GOT3 (cell line): ENCODE results near the gene FALEC.

Experiments
- DNase-seq: peaks from one replicate; lab custom pipeline; 2025; ENCODE audit warnings: mixed read lengths; lab: John Stamatoyannopoulos, UW

The FALEC gene

DNA sequence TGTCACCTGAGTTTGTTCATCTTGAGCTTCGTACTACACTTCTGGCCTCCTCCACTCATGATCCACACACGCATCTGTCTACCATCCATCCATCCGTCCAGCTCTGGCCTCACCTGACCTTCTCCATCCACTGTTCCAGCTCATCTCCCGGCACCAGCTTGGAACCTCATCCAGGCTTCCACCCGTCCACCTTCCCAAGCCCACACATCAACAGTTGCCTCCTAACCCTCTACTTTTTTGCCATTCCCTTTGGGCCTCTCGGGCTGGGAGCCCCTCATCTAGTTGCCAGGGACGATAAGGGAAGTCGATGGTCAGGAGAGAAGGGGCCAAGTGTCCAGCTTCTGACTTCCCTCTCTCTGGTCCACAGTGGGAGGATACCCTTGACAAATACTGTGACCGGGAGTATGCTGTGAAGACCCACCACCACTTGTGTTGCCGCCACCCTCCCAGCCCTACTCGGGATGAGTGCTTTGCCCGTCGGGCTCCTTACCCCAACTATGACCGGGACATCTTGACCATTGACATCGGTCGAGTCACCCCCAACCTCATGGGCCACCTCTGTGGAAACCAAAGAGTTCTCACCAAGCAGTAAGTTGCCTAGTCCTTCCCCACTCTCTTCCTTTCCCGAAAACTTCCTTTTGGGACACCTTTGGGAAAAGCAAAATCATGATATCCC is 3.4 kb upstream of the FALEC start:
- no peak for DNase-seq

DNA sequence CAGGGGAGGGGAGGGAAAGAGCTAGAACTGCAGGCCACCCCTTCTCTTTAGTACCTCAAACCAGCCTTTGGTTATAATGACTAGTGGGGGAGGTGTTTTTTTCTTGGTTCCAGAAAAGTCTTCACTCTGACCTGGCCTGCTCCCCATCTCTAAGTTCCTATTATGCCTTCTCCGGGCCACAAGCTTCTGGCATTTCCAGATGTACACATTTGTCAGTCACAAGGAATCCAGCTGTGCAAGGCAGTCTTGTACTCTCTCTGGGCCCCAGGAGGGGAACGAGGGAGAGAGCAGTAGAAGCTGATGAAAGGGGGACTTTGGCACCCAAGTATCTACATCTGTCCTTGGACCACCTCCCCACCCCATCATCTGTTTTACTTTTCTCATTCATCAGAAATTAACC is 2.7 kb upstream of the FALEC start:
- DNase-seq = no peak

DNA sequence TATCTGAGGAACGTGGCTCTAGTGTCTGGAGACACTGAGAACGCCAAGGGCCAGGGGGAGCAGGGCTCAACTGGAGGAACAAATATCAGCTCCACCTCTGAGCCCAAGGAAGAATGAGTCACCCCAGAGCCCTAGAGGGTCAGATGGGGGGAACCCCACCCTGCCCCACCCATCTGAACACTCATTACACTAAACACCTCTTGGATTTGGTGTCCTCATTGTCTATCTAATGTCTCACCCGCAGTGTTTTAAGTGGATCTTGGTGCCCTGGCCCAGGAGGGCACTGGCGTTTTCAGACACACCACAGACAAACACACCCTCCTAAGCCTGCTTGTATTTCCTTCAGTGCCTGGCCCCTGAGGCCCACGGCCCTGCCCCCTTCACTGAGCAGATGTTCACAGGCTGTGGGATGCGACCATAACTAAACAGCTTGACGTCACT is 2.2 kb upstream of the FALEC start:
- DNase-seq = no peak

DNA sequence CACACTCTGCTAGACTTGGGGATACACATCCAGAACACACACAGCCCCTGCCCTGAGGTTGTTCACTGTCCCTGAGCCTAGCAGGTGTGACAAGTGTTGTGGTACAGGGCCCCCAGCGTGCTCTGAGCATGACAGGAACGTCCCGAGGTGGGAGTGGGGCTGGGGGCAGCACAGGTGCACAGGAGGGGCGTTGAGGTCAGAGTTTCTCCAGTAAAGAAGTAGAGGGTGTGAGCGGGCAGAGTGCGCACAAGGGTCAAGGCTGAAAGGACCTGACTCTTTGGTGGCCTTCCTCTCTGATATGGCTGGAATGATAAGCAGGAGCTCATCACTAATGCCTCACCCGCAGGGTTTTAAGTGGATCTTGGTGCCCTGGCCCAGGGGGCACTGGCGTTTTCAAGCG is 1.3 kb upstream of the FALEC start:
- DNase-seq = no peak

DNA sequence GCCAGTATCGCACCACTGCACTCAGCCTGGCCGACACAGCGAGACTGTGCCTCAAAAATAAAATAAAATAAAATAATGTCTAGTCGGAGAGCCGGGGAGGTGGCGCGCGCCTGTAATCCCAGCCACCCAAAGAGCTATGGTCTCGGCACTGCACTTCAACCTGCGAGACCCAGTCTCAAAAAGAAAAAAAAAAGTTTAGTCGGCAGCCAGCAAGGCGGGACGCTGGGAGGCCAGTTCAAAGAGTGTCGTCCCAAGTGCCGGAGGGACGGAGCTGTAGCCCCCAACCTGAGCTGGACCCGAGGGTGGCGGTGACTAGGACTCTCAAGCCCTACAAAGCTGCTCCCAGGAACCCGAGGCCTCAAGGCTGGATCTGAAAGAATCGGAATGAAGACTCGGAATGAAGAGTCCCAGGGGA is 632 bp upstream of the FALEC start:
- no peak for DNase-seq

DNA sequence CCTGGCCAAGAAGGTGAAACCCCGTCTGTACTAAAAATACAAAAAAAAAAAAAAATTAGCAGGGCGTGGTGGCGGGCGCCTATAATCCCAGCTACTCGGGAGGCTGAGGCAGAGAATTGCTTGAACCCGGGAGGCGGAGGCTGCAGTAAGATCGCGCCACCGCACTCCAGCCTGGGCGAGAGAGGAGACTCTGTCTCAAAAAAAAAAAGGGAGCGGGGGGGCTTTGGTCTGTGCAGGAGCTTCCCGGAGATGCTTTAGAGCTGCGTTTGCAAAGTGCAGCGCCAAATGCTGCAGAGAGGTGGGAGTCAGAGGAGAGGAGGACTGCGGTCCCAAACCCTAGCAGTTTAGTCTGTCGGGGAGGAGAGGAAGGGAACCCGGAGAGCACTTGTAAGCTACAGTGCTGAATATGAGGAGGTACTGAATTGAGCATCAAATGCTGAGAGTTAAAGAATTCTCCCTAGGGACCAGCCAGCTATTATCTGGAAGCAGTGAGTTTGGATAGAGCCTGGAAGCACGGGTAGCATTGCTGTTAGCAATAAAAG is 569 bp downstream of the FALEC start:
- DNase-seq = no peak

DNA sequence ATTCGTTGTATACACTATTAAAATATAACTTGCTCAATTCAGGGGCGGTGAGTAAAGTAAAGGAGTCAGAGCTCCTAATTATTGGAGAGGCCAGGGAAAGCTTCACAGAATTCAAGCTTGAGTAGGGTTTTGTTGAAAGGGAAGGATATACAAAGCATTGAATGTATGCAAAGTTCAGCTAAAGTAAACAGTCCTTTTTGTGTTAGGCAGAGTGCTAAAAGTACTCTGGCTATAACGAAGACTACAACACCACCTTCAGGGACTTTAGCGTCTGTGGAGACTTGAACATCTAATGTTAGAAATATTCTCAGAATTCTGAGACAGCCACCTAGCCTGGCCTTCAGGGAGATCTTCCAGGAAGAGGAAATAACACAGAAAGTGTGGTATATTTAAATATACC is 1.1 kb downstream of the FALEC start:
- no peak for DNase-seq

DNA sequence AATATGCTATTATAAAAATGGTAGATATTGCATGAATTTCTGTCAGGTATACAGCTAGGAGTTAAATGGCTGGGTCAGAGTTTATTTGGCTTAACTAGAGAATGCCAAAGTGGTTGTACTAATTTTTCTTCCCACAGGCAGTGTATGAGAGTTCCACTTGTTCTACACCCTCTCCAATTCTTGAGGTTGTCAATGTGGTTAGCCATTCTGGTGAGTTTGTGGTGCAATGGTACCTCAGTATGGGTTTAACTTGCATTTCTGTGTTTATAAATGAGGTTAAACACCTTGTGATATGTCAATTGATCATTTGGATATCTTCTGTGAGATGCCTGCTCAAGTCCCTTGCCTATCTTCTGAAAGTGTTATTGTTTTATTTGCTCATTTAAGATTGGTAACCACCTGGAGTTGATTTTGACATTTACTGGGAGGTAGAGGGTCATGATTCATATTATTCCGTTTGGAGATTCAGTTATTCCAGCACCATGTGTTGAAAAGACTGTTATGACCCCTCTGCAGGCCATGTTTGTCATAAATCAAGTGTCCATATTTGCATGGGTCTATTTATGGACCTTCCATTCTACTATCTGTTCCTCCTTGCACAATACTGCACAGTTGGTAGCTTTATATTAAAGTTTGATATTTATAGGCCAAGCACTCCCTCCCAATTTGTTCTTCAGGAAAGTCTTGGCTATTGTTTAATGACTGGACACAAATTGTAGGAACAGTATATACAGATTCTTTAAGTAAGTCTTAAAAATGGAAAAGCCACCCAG is 5.8 kb downstream of the FALEC start:
- no peak for DNase-seq

DNA sequence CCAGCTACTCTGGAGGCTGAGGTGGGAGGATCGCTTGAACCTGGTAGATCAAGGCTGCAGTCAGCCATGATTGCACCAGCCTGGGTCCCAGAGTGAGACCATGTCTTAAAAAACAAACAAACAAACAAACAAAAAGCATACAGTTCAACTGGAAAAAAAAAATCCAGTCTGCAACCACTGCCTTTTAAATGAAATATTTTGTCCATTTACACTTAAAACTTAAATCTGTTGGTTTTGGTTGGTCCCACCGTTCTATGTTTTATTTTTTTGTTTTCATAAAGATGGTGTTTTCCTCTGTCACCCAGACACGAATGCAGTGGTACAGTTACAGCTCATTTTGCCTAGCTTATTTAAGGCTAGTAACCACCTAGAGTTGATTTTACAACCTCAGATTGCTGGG is 9.8 kb downstream of the FALEC start:
- no peak for DNase-seq

DNA sequence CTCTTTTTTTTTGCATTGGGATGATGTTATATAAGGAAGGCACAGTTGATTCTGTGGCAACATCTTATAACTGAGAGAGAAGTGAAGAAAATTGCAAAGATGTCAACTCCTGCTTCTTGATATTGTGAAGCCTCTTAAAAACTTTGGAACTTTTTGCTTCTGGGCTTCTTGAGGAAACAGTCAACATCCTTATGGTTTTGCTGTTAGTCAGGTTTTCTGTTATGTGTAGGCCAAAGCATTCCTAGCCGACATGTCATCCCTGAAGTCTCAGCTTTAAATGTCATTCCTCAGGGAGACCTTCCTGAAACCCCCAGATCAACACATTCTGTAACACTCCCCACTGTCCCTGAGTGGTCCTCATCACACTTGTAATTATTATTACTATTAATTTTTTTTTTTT is 12.6 kb downstream of the FALEC start:
- DNase-seq = no peak

DNA sequence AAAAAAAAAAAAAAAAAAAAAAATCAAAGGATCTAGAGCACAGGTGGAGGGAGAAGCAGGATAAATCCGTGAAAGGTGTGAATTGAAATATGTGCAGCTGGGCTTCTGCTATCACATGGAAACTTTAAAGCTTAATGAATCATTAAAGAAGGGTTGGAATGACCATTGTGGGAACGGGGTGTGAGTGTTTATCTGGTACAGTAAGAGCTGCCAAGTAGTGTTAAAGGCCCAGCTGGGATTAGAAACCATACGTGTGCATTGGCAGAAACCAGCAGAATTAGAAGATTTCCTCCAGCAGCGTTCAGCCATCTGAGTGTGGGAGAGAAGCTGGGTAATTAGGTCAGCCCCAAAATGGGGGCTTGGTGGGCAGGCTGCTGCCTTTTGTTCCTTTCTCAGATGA is 13.5 kb downstream of the FALEC start:
- no peak for DNase-seq

DNA sequence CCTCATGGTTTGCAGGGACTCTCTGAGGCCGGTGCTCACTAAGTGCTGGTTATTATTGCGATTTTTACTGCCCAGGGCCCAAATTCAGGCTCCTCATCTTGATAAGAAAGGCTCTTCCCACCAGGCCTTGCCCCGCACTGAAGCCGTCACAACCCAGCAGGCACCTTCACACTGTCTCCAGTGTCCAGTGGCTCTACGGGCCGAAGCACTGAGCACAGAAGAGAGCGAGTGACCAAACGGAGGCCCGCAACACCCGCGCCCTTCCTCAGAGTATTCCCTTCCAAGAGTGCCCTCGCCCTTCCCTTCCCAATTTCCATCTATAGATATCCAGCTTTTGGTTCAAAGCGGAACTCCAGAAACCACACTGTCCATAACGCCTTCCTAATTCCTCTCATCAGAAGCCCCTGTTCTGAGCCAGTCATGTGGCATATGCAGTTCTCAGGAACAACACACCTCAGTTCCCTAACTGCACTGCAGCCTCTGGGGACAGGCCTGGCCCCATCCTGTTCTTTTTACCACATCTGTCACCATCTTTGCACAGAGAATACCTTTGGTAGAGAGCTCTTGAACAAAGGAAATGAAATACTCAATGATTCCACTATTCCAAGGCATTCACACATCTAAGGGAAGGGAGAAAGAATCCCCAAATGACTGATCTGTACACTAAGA is 15.1 kb downstream of the FALEC start:
- no peak for DNase-seq

DNA sequence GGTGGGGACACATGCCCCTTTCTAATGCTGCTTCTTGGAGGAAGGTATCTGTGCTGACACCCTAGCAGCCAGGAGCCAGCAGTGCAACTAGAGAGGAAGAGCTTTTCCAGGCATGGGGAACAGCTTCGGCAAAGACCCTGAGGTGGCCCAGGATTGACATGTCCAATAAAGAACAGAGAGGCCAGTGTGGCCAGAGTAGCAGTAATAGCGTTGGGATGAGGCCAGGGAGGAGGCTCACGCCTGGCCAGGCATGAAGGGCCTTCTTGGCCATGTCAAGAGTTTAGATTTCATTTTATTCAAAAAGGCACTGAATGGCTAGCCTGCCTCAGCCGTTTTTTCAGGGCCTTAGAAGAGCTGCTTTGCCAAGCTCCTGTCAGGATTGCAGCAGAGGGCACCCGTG is 17.3 kb downstream of the FALEC start:
- DNase-seq = no peak

DNA sequence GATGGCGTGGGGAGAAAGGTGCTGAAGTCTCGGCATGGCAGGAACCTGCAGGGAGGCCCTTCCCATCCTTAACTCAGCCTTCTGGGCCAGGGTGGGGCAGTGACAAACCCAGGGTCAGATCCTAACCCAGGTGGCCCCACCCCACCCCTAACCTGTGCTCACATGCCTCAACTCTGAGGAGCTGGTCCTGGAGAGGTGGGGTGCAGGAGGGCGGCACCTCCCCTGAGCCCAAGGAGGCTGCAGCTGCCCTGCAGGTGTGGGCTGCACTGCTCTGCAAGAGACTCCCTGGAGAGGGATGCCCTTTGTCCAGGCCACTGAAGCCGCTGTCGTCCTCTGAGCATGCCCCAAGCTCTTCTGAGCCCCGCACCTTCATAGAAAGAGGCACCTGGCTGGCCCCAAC is 18.4 kb downstream of the FALEC start:
- no peak for DNase-seq

DNA sequence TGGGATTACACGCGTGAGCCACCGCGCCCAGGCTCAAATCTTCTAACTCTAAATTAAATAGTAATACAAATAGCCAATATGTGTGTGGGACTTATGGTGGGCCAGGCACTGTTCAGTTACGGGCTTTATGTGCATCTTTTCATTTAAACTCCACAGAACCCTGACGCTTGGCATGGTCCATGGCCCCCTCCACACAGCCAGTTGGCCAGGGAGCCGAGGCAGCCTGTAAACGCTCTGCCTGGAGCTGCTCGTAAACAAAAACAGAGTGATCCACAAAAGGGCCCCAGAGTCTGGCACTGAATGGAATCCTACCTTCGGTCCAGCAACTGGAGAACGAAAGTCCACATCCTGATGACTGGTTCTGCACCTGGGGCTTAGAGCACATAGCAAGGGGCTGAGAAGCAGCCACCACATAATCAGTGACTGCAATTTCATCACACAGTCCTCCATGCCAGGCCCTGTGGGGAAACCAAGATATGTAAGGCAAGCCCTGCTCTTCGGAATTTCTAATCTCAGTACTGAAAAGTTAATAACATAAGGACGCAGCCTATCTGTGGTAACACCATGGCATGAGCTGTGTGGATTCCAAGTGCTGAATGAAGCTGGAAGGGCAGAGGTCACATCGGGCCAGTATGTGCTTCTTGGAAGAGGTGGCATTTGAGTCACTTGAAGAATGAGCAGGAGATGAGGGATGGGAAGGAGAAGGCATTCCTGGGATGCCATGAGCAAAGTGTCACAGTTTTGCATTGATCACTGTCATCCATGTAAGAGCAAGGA is 20.1 kb downstream of the FALEC start:
- DNase-seq = no peak

DNA sequence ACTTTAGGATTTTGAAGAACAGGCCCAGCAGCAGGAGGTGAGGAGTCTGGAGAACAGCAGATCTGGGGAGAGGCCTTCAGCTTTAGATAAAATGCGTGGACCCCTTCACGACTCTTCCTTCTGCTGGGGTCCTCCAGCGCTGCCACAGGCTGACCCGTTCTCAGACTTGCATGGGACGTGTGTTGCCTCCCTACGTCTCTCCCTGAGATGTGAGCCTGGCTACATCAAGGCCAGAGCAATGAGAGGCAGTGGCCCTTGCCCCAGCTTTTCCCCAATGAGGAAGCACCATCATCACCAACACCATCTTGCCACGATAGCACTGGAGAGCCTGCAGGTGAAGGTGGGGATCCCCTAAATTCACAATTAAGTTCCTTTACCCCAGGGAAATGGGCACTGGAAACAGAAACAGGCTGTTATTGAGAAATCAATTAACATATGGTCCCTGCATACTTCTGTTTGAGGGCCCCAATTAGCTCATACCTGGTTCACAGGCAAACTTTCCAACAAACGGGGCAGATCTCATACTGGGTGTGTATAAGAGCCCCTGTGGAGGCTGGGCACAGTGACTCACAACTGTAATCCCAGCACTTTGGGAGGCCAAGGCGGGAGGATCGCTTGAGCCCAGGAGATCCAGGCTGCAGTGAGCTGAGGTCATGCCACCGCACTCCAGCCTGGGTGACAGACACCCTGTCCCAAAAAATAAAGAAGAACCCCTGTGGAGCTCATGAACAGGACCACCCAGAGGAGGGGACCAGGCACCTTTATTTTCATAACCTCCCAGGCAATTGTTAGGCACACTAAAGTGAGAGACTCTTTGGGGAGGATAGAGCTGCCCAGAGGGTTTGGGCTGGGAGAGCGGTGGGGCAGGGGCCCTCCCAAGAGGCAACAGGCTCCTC is 21.5 kb downstream of the FALEC start:
- DNase-seq = no peak

DNA sequence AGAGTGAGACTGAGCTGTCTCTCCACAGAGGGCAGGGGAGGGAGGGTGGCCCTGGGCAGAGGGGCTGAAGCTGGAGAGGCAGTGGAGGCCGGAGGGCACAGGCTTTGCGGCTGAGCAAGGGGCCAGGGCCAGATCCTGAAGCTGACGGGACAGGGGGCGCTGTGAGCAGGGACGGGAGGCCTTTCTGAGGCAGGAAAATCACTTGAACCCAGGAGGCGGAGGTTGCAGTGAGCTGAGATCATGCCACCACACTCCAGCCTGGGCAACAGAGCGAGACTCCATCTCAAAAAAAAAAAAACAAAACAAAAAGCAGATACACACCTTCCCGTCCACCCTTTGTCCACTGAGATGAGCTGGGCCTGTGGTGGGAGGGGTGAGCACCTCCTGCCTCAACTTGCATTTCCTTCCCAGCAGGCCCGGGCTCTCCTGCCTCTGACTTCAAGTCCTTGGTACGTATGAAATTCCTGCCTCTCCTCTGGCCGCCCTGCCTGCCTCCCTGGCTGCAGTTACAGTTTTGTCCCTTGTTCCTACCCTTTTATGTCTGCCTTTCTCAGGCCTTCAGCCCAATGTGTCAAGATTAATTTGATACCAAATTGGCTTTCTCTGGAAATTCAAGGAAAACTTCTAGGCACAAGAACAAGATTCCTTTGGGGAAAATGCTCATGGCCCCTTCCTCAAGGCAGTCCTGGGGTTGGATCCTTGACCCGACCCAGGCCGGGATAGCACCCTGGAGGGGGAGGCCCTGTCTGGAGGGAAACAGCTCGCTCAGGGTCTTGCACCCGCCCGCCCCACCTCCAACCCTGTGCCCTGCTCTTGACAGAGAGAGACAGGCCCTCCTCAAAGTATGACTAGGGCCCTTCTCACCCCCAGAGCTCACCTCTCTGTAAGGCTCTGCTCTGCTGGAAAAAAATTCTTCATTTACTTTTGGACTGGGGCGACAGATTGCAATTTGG is 22.5 kb downstream of the FALEC start:
- DNase-seq = no peak

DNA sequence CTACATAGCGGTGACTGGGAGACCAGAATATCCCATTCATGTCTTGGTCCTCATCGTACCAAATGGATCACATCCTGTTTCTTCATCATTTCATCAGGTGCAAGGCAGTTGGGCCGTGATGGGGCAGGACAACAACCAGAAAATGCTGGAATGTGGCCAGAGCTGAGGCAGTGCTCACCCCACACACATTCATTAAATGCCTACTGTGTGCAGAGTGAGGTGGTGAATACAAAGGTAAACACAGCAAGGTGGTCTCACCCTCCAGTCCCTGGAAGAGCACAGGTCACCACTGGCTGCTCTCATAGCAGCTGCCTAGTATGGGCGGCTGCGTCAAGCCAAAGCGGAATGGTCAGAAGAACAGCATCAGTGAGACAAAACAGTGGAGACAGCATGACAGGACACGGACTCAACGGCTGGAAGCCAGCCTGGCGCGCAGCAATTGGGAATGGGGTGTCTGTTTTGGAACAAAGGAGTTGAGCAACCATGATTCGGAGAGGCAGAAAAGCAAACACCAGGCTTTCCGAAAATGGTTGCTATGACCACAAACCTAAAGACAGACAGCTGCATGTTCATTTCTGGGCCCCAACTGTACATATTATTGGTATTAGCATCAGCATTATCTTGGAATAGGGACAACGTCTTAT is 28.1 kb downstream of the FALEC start:
- no peak for DNase-seq

DNA sequence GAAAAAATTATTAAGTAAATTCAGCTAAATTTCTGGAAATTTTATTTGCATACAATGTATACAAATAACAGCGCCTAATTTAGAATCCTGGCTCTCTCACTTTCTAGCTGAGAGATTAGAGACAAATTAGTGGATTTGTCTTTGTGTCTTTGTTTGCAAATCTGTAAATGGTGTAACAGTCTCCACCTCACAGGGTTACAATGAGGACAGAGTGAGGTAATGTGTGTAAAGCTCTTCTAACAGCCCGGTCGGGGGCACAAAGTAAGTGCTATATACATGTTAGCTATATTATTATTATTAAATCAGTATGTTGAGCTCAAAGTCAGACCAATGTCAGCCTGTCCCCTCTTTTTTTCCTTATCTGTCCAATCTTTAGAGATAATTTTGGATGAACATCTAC is 28.7 kb downstream of the FALEC start:
- no peak for DNase-seq
